SKM-1 (cell line): ENCODE data around the gene ZNF132.

Experiments
- DNase-seq: peaks from one replicate; lab custom pipeline; 2025; ENCODE audit not compliant: unreplicated experiment; lab: John Stamatoyannopoulos, UW

The ZNF132 gene

DNA sequence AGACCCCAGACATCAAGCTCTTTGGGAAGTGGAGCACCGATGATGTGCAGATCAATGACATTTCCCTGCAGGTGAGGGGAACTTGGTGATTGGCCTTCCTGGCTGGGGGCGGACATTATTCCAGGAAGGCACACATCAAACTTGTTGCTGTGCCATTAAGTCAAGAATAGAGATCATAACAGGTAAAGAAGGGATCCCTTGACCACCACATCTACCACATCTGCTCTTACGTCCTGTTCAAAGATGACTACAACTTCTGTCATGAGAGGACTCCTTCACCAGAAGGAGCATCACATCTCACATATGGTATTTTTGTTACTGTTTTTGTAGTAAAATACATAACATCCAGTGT is 51.8 kb downstream of the ZNF132 start:
- DNase-seq: no peak

DNA sequence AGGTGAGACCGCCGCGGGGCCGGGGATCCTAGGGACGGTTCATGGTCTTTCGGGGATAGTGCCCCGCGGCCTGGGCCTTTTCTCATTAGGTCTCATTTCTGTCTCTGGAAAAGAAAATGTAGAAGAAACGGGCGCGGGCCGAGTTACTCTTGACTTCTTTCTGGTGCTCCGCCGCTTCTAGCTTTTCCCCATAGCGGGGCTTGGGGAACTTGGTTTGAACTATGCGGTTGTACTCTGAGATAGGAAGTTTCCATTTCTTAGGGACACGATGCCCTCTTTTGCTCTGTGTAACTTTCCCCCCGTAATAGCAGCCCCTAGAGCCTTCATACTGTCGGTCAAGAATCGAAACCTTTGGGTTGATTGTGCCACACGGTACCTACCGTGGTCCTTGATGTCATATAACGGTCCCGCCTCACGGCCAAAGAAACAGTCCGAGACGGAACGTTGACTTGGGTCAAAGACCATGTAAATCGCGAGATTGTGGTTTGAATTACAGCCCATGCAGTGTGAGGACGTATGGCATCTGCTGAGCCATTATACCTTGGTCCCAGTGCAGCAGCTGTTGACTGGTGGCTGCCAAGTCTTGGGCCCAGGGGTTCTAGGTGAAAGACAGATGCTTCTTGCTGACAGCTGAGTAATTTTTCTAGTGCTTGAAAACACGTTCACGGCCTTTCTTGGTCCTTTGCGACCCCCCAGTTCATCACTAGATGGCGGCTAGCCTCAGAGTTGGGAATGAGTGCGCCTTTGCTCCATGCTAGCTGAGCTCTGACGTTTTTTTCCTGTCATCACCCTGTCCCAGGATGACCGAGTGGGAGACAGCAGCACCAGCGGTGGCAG is 52.4 kb downstream of the ZNF132 start:
- no peak for DNase-seq

DNA sequence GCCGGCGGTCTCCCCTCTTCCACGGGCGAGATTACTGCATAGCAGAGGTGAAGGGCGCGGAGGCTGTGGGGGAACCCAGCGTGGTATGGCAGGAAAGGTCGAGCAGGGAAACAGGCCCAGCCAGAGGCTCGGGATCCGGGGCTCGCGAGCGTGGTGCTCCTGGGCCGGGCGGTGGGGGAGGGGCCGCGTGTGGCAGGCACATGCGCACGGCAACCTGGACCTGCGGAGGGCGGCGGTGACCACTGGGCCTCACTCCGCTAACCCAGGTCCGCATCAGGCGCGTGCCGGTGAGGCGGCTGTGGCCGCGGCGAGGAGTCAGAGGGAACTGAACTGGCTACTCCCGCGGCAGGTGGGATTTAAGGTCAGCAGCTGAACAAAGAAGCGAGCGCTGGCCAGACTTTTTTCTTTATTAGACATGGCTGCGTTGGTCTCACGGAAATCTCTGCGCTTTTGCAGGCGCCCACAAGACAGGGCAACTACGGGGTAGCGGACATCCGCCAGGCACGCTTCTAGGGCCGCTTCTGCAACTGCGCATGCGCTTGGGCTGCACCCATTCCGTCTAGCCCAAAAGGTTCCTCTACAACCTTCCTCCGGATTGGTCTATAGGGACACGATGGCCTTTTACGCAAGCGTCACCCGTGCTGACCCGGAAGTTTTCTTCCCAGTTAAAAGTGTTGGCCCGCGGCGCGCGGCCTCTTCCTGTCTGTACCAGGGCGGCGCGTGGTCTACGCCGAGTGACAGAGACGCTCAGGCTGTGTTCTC is 53.2 kb downstream of the ZNF132 start, which contains the start of gene RPS5:
Gene RPS5, plus strand, starts transcription at position 694 of the 762 bp plus-strand sequence. CDS start 869 bp downstream, outside the sequence.
- DNase-seq: peak; percentile 83

DNA sequence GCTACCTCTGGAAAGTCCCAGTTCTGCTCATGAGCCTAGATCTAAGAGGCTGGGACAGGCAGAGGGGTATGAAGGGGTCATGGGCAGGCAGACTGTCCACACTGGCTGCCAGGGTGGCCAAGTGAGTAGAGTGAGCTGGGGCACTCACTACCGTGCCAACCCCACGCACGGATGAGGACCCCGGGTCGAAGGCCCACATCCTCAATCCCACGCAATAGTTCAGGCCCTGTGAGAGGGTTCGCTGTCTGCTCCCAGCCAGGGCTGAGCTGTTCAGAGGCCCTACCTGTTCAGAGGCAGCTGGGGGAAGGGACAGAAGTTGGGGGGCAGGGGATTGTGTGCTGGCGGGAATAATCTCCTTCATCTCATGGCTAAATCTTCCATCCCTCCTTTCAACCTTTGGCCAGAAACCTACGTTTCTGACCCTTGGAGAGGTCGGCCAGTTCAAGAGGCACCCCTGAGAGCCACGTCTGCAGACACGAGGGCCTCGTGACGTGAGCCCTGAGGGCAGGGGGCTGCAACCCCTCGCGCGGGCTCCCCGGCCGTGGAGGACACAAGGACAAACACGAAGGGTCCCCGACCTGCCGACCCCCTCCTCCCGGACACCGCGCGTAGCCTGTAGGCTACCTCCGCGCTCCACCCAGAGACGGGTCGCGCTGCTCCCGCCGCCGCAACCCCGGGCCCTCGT is 53.9 kb downstream of the ZNF132 start:
- DNase-seq: no peak

DNA sequence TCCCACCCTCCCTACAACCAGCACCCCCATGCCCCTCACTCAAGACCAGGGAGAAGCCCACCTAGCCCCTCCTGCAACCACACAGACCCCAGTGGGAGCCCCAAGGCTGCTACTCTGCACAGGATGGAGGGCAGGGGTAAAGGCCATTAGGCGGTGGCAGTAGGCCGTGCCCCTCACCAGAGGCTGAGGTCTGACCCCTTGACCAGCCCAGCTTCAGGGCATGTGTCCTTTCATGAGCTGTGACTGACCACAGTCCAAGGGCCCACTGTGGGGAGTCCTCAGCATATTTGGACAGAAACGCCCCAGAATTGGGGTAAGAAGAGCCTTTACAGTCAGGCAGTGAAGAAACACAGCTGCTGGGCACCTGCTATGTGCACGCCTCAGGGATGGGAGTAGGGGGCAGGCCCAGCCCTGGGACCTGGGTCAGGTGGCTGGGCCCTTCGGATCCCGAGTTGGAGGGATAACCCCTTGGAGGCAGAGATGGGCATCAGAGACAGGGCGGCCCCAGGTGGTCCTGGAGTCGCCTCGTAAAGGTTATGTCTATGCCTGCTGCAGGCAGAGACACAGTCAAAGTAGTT is 54.6 kb downstream of the ZNF132 start:
- no peak for DNase-seq

DNA sequence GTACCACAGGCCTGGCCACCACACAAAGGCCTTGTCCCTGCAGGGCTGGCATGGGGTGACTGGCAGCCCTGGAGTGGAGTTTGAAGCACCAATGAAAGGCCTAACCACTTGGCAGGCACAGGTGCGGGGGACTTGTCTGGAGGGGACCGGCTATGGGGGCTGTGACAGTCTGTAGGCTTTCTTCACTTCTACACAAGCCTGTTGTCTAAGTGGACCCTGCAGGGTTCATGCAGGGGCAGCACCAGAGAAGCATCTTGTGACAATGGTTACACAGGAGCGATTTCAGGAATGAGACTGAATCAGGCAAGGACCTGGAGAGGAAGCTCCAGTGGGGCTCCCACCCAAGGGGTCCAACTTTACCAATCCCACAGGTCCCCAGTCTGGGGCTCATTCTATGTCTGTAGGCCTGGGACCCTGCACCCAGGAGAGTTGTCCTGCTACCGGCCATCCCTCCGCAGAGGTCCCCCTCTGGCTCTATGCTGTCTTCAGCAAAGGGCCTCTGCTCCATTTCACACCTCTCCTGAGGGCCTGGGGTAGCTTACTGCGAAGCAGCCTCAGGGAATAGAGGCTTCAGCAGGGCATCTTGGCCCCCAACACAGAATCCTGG is 56.9 kb downstream of the ZNF132 start:
- DNase-seq: no peak
